Progenitor cell of endocrine pancreas (in vitro differentiated cells): Measurements from ENCODE around the gene MYLK. TPM values are rescaled to one million over a fixed set of nuclear protein-coding genes. Genes with fewer than 3 reads are reported as not detected.

Experiments
- DNase-seq: peaks from one replicate; pipeline ENCODE4 v3.0.0; 2021; ENCODE audit warnings: low spot score; ENCODE audit not compliant: unreplicated experiment
- H3K27ac Mint-ChIP-seq: 2 replicates; pipeline ENCODE4 v1.8.0; 2021; ENCODE audit warnings: mild to moderate bottlenecking, moderate library complexity, mixed read lengths
- H3K27me3 Mint-ChIP-seq: 2 replicates; pipeline ENCODE4 v1.8.0; 2021; ENCODE audit warnings: mixed read lengths
- H3K36me3 Mint-ChIP-seq: 2 replicates; pipeline ENCODE4 v1.8.0; 2022; ENCODE audit warnings: mixed read lengths; ENCODE audit not compliant: insufficient read depth
- H3K4me1 Mint-ChIP-seq: 2 replicates; pipeline ENCODE4 v1.8.0; 2021; ENCODE audit warnings: low read depth, mixed read lengths
- H3K4me3 Mint-ChIP-seq: 2 replicates; pipeline ENCODE4 v1.8.0; 2021; ENCODE audit warnings: low read depth, mild to moderate bottlenecking, moderate library complexity, mixed read lengths
- H3K9me3 Mint-ChIP-seq: 2 replicates; pipeline ENCODE4 v1.8.0; 2021; ENCODE audit warnings: low read depth, mixed read lengths
- CTCF ChIP-seq: fragments of 200-600 bp; sonication (generic); IDR thresholded peaks from one replicate; pipeline ENCODE4 v1.5.0; 2021; ENCODE audit warnings: antibody characterized with exemption, mild to moderate bottlenecking; ENCODE audit not compliant: unreplicated experiment
- total RNA-seq: library from RNA; stranded (reverse); gene quantifications from 2 replicates; pipeline ENCODE4 v1.2.1, GENCODE V29; 2021

Gene MYLK
- total RNA-seq, 1 donor from 2014 or later: 1.1 TPM

DNA sequence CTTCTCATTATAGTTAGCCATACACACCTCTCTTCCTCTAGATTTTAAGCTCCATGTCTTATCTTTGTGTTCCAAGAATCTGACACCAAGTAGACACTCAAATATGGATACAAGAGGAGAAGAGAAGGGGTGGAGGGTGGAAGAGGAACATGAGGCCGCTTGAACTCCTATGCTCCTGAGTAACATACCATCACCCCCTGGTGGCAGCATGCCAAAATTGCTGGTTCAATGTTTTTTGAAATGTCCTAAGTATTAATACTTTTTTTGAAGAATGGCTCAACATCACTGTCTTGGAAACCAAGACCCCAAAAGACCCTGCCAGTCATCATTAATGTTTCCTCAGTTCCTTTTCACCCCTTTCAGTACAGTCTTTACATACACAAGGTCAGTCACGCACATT, 227.4 kb downstream of the MYLK start:
- H3K27ac Mint-ChIP-seq: no peak overlapping the region
- H3K9me3 Mint-ChIP-seq: no peaks in the 10 kb centered on the region
- H3K36me3 Mint-ChIP-seq: no peaks in the 10 kb centered on the region
- peak; percentile 35 for TF ChIP-seq CTCF
- no peak overlapping the region for H3K4me3 Mint-ChIP-seq
- H3K4me1 Mint-ChIP-seq: peaks cover 3% of the 10 kb centered on the region
- peaks cover 15% of the 10 kb centered on the region for H3K27me3 Mint-ChIP-seq
- DNase-seq: no peak

- no peak for TF ChIP-seq CTCF
- no peak overlapping the region for H3K27ac Mint-ChIP-seq
- peaks cover 3% of the 10 kb centered on the region for H3K4me1 Mint-ChIP-seq
- H3K9me3 Mint-ChIP-seq: no peaks in the 10 kb centered on the region
- no peak for DNase-seq
- H3K4me3 Mint-ChIP-seq: no peak overlapping the region
- no peaks in the 10 kb centered on the region for H3K36me3 Mint-ChIP-seq
- peaks cover 12% of the 10 kb centered on the region for H3K27me3 Mint-ChIP-seq
These were observed 227.9 kb downstream of the MYLK start for GRCh38 chr3:123656274-123656673.

- TF ChIP-seq CTCF: no peak
- Mint-ChIP-seq H3K27me3 (peaks cover 10% of the 10 kb centered on the region), H3K4me1 (peaks cover 3% of the 10 kb centered on the region), H3K36me3 (no peaks in the 10 kb centered on the region), H3K27ac (no peak overlapping the region), H3K4me3 (no peak overlapping the region), H3K9me3 (no peaks in the 10 kb centered on the region)
- DNase-seq: no peak
These were observed 228.7 kb downstream of the MYLK start for GRCh38 chr3:123655400-123655799.

DNA sequence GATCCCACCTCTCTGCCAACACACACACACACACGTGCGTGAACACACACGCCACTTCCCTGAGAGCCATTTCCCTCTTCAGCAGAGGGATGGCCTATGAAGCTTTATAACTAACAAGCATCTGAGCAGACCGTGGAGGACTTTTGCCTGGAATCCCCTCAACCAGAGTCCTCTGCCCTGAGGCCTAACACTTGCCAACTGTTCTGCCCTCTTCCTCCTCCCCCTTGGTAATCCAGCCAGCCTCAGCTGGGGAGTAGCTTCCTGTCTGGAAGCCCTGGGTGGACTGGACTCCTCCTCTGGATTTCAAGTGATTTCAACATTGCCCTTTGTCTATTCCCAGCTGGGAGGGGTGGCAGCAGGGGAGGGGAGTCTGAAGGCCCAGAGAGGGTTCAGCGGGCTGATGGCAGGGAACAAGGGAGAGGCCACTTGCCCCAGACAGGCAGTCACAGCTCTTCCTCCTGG, 230.9 kb downstream of the MYLK start:
- no peak for TF ChIP-seq CTCF
- peaks cover 7% of the 10 kb centered on the region for H3K27me3 Mint-ChIP-seq
- no peaks in the 10 kb centered on the region for H3K36me3 Mint-ChIP-seq
- H3K9me3 Mint-ChIP-seq: no peaks in the 10 kb centered on the region
- DNase-seq: no peak
- H3K4me1 Mint-ChIP-seq: peaks cover 1% of the 10 kb centered on the region
- H3K4me3 Mint-ChIP-seq: no peak overlapping the region
- H3K27ac Mint-ChIP-seq: no peak overlapping the region

- peak; percentile 73 for DNase-seq
- Mint-ChIP-seq H3K27ac (peak overlapping the region; percentile 38), H3K4me1 (peaks cover 1% of the 10 kb centered on the region), H3K36me3 (no peaks in the 10 kb centered on the region), H3K4me3 (no peak overlapping the region), H3K9me3 (no peaks in the 10 kb centered on the region), H3K27me3 (peaks cover 7% of the 10 kb centered on the region)
- TF ChIP-seq CTCF: peak; percentile 93
These were observed 231.7 kb downstream of the MYLK start for GRCh38 chr3:123652342-123652984.
